Bronchial epithelial cell (primary cell): ENCODE measurements around the gene CASQ2. TPM values are rescaled to one million over a fixed set of nuclear protein-coding genes. Genes with fewer than 3 reads are reported as not detected.
"Not testable (repeated sequence)": the region's sequence is repeated elsewhere in the genome, so short reads cannot be mapped to it uniquely, and the experiment has no call there.

ENCODE experiments used
- DNase-seq: peaks from one replicate; pipeline ENCODE4 v3.0.0-alpha.2; 2010; ENCODE audit warnings: low read depth
- FAIRE-seq: peaks from 2 replicates; lab custom pipeline; 2011; peaks lifted over from hg19 to GRCh38; lab: Jason Lieb, UNC
- H3K27me3 ChIP-seq: 2 replicates; pipeline ENCODE4 v1.5.1; 2011; ENCODE audit warnings: low read length; ENCODE audit not compliant: control insufficient read depth, insufficient read depth
- H3K36me3 ChIP-seq: 2 replicates; pipeline ENCODE4 v1.5.1; 2011; ENCODE audit warnings: low read length; ENCODE audit not compliant: control insufficient read depth, insufficient read depth
- H3K4me3 ChIP-seq: 2 replicates; pipeline ENCODE4 v1.5.1; 2011; ENCODE audit warnings: mild to moderate bottlenecking, low read depth, low read length, control low read depth
- CTCF ChIP-seq: IDR thresholded peaks from 2 replicates; pipeline ENCODE4 v1.5.1; 2011; ENCODE audit warnings: mild to moderate bottlenecking, moderate library complexity, low read length, control low read depth, inconsistent platforms; ENCODE audit not compliant: insufficient read depth, severe bottlenecking
- total RNA-seq: library from RNA; depleted of rRNA; stranded (reverse); fragments of >200 nt; gene quantifications from 2 replicates; pipeline ENCODE4 v1.2.1, GENCODE V29; 2014

CASQ2 gene
- total RNA-seq, 1 donor from 2014 or later, result not detected

- FAIRE-seq (no peak), DNase-seq (no peak)
- no peak for TF ChIP-seq CTCF
- Histone ChIP-seq H3K4me3 (no peak overlapping the region), H3K27me3 (no peaks in the 10 kb centered on the region), H3K36me3 (no peaks in the 10 kb centered on the region)
Measured at GRCh38 chr1:115790356-115790755, 21.8 kb upstream of the CASQ2 start.

GRCh38 chr1:115783311-115783710 is 14.8 kb upstream of the CASQ2 start:
- FAIRE-seq (no peak), DNase-seq (no peak)
- H3K4me3 ChIP-seq, result no peak overlapping the region
- no peak for TF ChIP-seq CTCF
- H3K27me3 ChIP-seq, result no peaks in the 10 kb centered on the region
- H3K36me3 ChIP-seq, result no peaks in the 10 kb centered on the region

- TF ChIP-seq CTCF, result no peak
- FAIRE-seq (peak; percentile 100), DNase-seq (peak; percentile 99)
- no peaks in the 10 kb centered on the region for H3K36me3 ChIP-seq
- no peak overlapping the region for H3K4me3 ChIP-seq
- no peaks in the 10 kb centered on the region for H3K27me3 ChIP-seq
Measured at GRCh38 chr1:115782571-115783281, 14.2 kb upstream of the CASQ2 start.

- DNase-seq (no peak), FAIRE-seq (no peak)
- Histone ChIP-seq H3K4me3 (no peak overlapping the region), H3K27me3 (no peaks in the 10 kb centered on the region), H3K36me3 (no peaks in the 10 kb centered on the region)
- no peak for TF ChIP-seq CTCF
Measured at GRCh38 chr1:115781851-115782250, 13.3 kb upstream of the CASQ2 start.

GRCh38 chr1:115781343-115781742 is 12.8 kb upstream of the CASQ2 start:
- FAIRE-seq (no peak), DNase-seq (peak; percentile 98)

GRCh38 chr1:115780655-115781054 is 12.1 kb upstream of the CASQ2 start:
- H3K4me3 ChIP-seq, FAIRE-seq, DNase-seq, H3K27me3 ChIP-seq, H3K36me3 ChIP-seq: not testable (repeated sequence)

More at GRCh38 chr1:115781343-115781742, 12.8 kb upstream of the CASQ2 start:
- Histone ChIP-seq H3K4me3 (no peak overlapping the region), H3K36me3 (no peaks in the 10 kb centered on the region), H3K27me3 (no peaks in the 10 kb centered on the region)
- no peak for TF ChIP-seq CTCF

GRCh38 chr1:115779075-115779474 is 10.6 kb upstream of the CASQ2 start:
- H3K4me3 ChIP-seq, FAIRE-seq, H3K36me3 ChIP-seq, DNase-seq, H3K27me3 ChIP-seq: not testable (repeated sequence)
